ENCODE results near the gene SLC1A4. TPM values are rescaled to one million over a fixed set of nuclear protein-coding genes. Genes with fewer than 3 reads are reported as not detected.
A peak's percentile ranks its signal among the peaks of the same experiment; 100 is the strongest.

SLC1A4 gene
- total RNA-seq, 1 donor from 2014 or later: 35.4 TPM

GRCh38 chr2:64987001-64987955 lies 1.9 kb upstream of the SLC1A4 start:
- intact Hi-C loops (cut with micrococcal nuclease): no loop called here
- peak overlapping the region; percentile 85 for H3K4me3 Mint-ChIP-seq
- TF ChIP-seq, protein P1, sequence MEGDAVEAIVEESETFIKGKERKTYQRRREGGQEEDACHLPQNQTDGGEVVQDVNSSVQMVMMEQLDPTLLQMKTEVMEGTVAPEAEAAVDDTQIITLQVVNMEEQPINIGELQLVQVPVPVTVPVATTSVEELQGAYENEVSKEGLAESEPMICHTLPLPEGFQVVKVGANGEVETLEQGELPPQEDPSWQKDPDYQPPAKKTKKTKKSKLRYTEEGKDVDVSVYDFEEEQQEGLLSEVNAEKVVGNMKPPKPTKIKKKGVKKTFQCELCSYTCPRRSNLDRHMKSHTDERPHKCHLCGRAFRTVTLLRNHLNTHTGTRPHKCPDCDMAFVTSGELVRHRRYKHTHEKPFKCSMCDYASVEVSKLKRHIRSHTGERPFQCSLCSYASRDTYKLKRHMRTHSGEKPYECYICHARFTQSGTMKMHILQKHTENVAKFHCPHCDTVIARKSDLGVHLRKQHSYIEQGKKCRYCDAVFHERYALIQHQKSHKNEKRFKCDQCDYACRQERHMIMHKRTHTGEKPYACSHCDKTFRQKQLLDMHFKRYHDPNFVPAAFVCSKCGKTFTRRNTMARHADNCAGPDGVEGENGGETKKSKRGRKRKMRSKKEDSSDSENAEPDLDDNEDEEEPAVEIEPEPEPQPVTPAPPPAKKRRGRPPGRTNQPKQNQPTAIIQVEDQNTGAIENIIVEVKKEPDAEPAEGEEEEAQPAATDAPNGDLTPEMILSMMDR (IDR thresholded peaks at IDR 0.05): no peak
- POLR2A ChIA-PET: interaction anchor here (0.7 to 6.9 kb wide), 17 partner anchors 8 to 463 kb away, joined by 3 to 102 read pairs (median 10); partner anchors contain the start of genes ACTR2, AFTPH, CEP68 and SERTAD2
- H3K27me3 Mint-ChIP-seq: no peaks in the 10 kb centered on the region
- ATAC-seq (ENCODE audit: low read depth) (no peak), DNase-seq (no peak)
- H3K27ac Mint-ChIP-seq: peak overlapping the region; percentile 79
- H3K9me3 Mint-ChIP-seq: no peaks in the 10 kb centered on the region
- H3K36me3 Mint-ChIP-seq (ENCODE audit: low read depth): no peaks in the 10 kb centered on the region
- H3K4me1 Mint-ChIP-seq: peaks cover 40% of the 10 kb centered on the region
- CTCF ChIA-PET: interaction anchor here (0.6 to 2.1 kb wide), 3 partner anchors 38 to 70 kb away, joined by 3 to 35 read pairs (median 6); no protein-coding TSS in a partner anchor

DNA sequence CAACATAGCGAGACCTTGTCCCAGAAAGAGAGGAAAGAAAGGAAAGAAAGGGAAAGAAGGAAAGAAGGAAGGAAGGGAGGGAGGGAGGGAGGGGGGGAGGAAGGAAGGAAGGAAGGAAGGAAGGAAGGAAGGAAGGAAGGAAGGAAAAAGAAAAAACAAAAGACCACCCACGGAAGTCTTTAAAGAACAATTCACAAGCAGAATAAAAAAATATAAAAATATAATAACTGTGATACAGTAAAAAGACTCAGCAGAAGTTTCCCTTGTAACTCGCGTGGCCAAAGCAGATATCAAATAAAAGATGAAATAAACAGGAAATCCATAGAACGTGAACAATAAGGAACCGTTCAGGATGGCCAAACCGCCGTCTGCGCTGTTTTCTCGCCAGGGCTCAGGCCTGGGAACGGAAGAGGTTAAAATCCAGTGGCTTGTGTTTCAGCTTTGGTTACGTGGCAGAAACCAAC lies 1.2 kb upstream of the SLC1A4 start:
- Mint-ChIP-seq H3K27ac (peak overlapping the region; percentile 87), H3K4me1 (peaks cover 40% of the 10 kb centered on the region)

DNA sequence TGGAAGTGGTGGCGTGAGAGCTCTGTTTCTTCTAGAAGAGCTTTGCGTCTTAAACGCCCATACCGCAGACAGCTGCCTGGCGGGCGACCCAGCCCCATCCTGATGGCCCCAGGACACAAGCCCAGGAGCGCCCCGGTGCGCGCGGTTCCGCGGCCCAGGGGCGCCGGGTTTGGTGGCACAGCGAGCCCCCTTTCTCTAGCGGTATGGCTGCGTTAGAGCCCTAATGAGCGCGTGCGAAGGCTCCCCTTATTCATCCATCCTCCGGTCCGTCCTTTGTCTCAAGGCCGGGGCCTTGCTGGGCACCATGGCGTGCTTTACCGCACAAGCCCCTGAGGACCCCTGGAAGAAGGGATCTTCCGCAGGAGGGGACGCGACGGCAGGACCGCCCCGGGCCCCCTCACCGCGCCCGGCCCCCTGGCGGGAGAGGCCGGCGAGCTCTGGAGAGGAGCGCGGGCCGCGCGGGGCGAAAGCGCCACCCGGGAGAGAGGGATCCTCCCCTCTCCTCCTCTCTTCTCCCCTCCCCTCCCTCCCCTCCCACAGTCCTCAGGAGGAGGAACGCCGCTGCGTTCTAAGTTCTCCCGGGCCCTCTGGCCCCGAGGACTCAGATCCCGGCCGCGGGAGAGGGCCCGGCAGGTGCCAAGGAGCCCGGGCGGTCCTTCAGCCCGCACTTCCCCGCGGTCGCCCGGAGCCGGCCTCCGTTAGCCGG lies 626 bp upstream of the SLC1A4 start:
- Mint-ChIP-seq H3K4me1 (peaks cover 40% of the 10 kb centered on the region), H3K4me3 (peak overlapping the region; percentile 85), H3K27ac (peak overlapping the region; percentile 87), H3K36me3 (ENCODE audit: low read depth) (peaks cover 3% of the 10 kb centered on the region), H3K27me3 (no peaks in the 10 kb centered on the region), H3K9me3 (no peaks in the 10 kb centered on the region)
- peak; percentile 43 for ATAC-seq (ENCODE audit: low read depth)
- TF ChIP-seq, protein P1 (IDR thresholded peaks at IDR 0.05): no peak
- ChIA-PET POLR2A (interaction anchor here (0.7 to 6.9 kb wide), 22 partner anchors 8 to 464 kb away, joined by 3 to 102 read pairs (median 8); partner anchors contain the start of genes ACTR2, AFTPH, CEP68 and RAB1A), CTCF (interaction anchor here (0.6 to 2.1 kb wide), 6 partner anchors 37 to 71 kb away, joined by 3 to 35 read pairs (median 4); no protein-coding TSS in a partner anchor)
- intact Hi-C loops (cut with micrococcal nuclease): loop anchor here (1.0 to 2.0 kb wide), 10 partner anchors 9 to 464 kb away; partner anchors contain the start of genes AFTPH and RAB1A
- DNase-seq: peak; percentile 62

More for the DNA sequence above, 1.2 kb upstream of the SLC1A4 start:
- DNase-seq: no peak
- CTCF ChIA-PET: interaction anchor here (0.6 to 2.1 kb wide), 4 partner anchors 38 to 71 kb away, joined by 3 to 35 read pairs (median 4); no protein-coding TSS in a partner anchor
- peak overlapping the region; percentile 85 for H3K4me3 Mint-ChIP-seq
- ATAC-seq (ENCODE audit: low read depth): no peak
- POLR2A ChIA-PET: interaction anchor here (0.7 to 6.9 kb wide), 22 partner anchors 9 to 464 kb away, joined by 3 to 102 read pairs (median 6); partner anchors contain the start of genes ACTR2, AFTPH, CEP68 and RAB1A
- TF ChIP-seq, protein P1 (IDR thresholded peaks at IDR 0.05): no peak
- H3K9me3 Mint-ChIP-seq: no peaks in the 10 kb centered on the region
- H3K36me3 Mint-ChIP-seq (ENCODE audit: low read depth): no peaks in the 10 kb centered on the region
- no peaks in the 10 kb centered on the region for H3K27me3 Mint-ChIP-seq
- intact Hi-C loops (cut with micrococcal nuclease): loop anchor here (1.0 to 2.0 kb wide), 5 partner anchors 29 to 463 kb away; partner anchors contain the start of gene AFTPH

DNA sequence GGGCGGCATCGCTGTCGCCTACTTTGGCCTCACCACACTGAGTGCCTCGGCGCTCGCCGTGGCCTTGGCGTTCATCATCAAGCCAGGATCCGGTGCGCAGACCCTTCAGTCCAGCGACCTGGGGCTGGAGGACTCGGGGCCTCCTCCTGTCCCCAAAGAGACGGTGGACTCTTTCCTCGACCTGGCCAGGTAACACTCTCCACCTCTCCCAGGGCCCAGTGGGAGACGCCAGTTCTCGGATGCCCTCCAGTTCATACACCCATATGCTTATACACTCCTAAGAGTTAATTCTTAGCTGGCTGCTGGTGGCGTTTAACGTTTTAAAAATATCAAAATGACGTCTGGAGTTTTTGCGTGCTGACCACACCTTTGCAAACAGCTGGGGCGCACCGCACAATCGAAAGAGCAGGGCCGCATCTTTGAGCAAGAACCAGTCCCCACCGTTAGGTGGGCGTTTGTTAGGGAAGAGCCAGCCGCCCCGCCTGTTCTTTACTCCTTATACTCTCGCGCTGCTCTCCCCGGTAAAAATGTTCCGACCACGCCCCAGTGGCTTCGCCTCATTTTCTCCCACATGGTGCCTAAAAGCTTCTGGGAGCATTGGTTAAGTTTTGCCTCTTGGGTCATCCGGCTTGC lies 899 bp downstream of the SLC1A4 start:
- CTCF ChIA-PET: interaction anchor here (0.9 to 1.6 kb wide), 4 partner anchors 52 to 117 kb away, joined by 3 to 5 read pairs (median 4); no protein-coding TSS in a partner anchor
- peaks cover 40% of the 10 kb centered on the region for H3K4me1 Mint-ChIP-seq

More for the DNA sequence above, 899 bp downstream of the SLC1A4 start:
- H3K9me3 Mint-ChIP-seq: no peaks in the 10 kb centered on the region
- intact Hi-C loops (cut with micrococcal nuclease): loop anchor here (1.0 to 2.0 kb wide), 8 partner anchors 11 to 465 kb away; partner anchors contain the start of genes AFTPH and RAB1A
- H3K4me3 Mint-ChIP-seq: peak overlapping the region; percentile 86
- H3K27ac Mint-ChIP-seq: peak overlapping the region; percentile 75
- POLR2A ChIA-PET: interaction anchor here (0.6 to 6.9 kb wide), 19 partner anchors 10 to 466 kb away, joined by 3 to 102 read pairs (median 9); partner anchors contain the start of gene AFTPH
- peaks cover 5% of the 10 kb centered on the region for H3K36me3 Mint-ChIP-seq (ENCODE audit: low read depth)
- peak; percentile 17 for DNase-seq
- TF ChIP-seq, protein P1 (IDR thresholded peaks at IDR 0.05): no peak
- no peak for ATAC-seq (ENCODE audit: low read depth)
- H3K27me3 Mint-ChIP-seq: no peaks in the 10 kb centered on the region
